HepG2 (cell line): Measurements from ENCODE around the gene RBM43. TPM values are rescaled to one million over a fixed set of nuclear protein-coding genes. Genes with fewer than 3 reads are reported as not detected.

Experiments used
- ATAC-seq: fragments of 200-7000 bp; cut with Tn5 transposase; 3 replicates; pipeline ENCODE4 v1.9.1; 2020; ENCODE audit warnings: mild to moderate bottlenecking, moderate library complexity
- BruUV-seq: library from RNA; stranded (reverse); fragments of 400-500 nt; replicated peaks from 2 replicates; lab custom pipeline; 2021; lab: Mats Ljungman, UMichigan
- CTCF ChIA-PET: fragments of 300-600 bp; formaldehyde crosslinking; extraction: SDS; loops from one replicate; lab custom pipeline; 2021; ENCODE audit warnings: low total read pairs, inconsistent platforms, low intra/inter-chr PET ratio; lab: Yijun Ruan, JAX
- POLR2A ChIA-PET: fragments of 350-600 bp; sonication (Branson Sonifier 250); formaldehyde crosslinking; loops from one replicate; lab custom pipeline; 2020; ENCODE audit warnings: antibody characterized with exemption, inconsistent platforms; lab: Yijun Ruan, JAX
- DNase-seq: peaks from one replicate; pipeline ENCODE4 v3.0.0-alpha.2; 2015; ENCODE audit warnings: low spot score
- FAIRE-seq: peaks from 3 replicates; lab custom pipeline; 2011; peaks lifted over from hg19 to GRCh38; lab: Jason Lieb, UNC
- H2AFZ ChIP-seq: one replicate; pipeline ENCODE4 v1.6.1; 2011; ENCODE audit warnings: low read length, inconsistent platforms
- H3K27ac ChIP-seq: fragments of 300-600 bp; 3 replicates; pipeline ENCODE4 v1.8.0; 2011; ENCODE audit warnings: mixed run types, mild to moderate bottlenecking, mixed read lengths, low read length, inconsistent platforms; ENCODE audit not compliant: insufficient read depth; ENCODE audit errors: extremely low read length
- H3K27me3 ChIP-seq, 2 experiments: fragments of 200-600 bp in 1 of 2; 2 replicates in 1 of 2; 3 replicates in 1 of 2; pipeline versions ENCODE4 v1.6.0 to v1.8.0; 2011; ENCODE audit warnings: low read length in 2 of 2, mild to moderate bottlenecking in 2 of 2, moderate library complexity in 2 of 2, inconsistent platforms in 1 of 2; ENCODE audit not compliant: insufficient read depth in 2 of 2, control insufficient read depth in 1 of 2
- H3K36me3 ChIP-seq, 2 experiments: fragments of 200-600 bp in 1 of 2; replicated peaks in 1 of 2; 2 replicates in 1 of 2; 3 replicates in 1 of 2; pipeline versions ENCODE4 v1.5.1 to v1.8.0; 2011; ENCODE audit warnings: low read length in 2 of 2, inconsistent platforms in 1 of 2; ENCODE audit not compliant: insufficient read depth in 2 of 2, control insufficient read depth in 1 of 2
- H3K4me1 ChIP-seq: 2 replicates; pipeline ENCODE4 v1.5.1; 2012; ENCODE audit warnings: low read length, inconsistent platforms; ENCODE audit not compliant: insufficient read depth
- H3K4me2 ChIP-seq: 2 replicates; pipeline ENCODE4 v1.6.0; 2011; ENCODE audit warnings: low read depth, low read length, inconsistent platforms
- H3K4me3 ChIP-seq, 3 experiments: fragments of 200-600 bp in 1 of 3; sonication (generic), shearing (Covaris generic) in 1 of 3; replicated peaks in 1 of 3; 2 replicates each; pipeline ENCODE4 v1.5.1; 2011 to 2016; ENCODE audit warnings: low read length in 3 of 3, inconsistent platforms in 2 of 3, low read depth in 2 of 3, mild to moderate bottlenecking in 2 of 3, control low read depth in 1 of 3, mixed read lengths in 1 of 3; ENCODE audit not compliant: insufficient read depth in 1 of 3
- H3K79me2 ChIP-seq: one replicate; pipeline ENCODE4 v1.6.1; 2011; ENCODE audit warnings: low read length, inconsistent platforms; ENCODE audit not compliant: insufficient read depth
- H3K9ac ChIP-seq: 2 replicates; pipeline ENCODE4 v1.6.0; 2011; ENCODE audit warnings: mild to moderate bottlenecking, low read depth, low read length, inconsistent platforms; ENCODE audit not compliant: insufficient read depth
- H3K9me3 ChIP-seq: 2 replicates; pipeline ENCODE4 v1.5.1; 2012; ENCODE audit warnings: mild to moderate bottlenecking, low read length
- H4K20me1 ChIP-seq: 2 replicates; pipeline ENCODE4 v1.6.0; 2011; ENCODE audit warnings: inconsistent platforms, mild to moderate bottlenecking, low read length, moderate library complexity; ENCODE audit not compliant: insufficient read depth
- GATAD1 ChIP-seq: IDR thresholded peaks from 2 replicates; pipeline ENCODE4 v1.6.1; 2016; ENCODE audit warnings: missing genetic modification reagents, missing compliant biosample characterization
- MTF2 ChIP-seq: sonication (generic); formaldehyde crosslinking; IDR thresholded peaks from 2 replicates; pipeline ENCODE4 v1.5.0; 2020; ENCODE audit warnings: missing genetic modification reagents, borderline replicate concordance
- RORA ChIP-seq: sonication (generic); formaldehyde crosslinking; IDR thresholded peaks from 2 replicates; pipeline ENCODE4 v1.5.0; 2020; ENCODE audit warnings: mild to moderate bottlenecking, missing genetic modification reagents, moderate library complexity
- SP5 ChIP-seq: IDR thresholded peaks from 2 replicates; pipeline ENCODE4 v1.6.1; 2016; ENCODE audit warnings: low read depth, borderline replicate concordance
- SRSF1 ChIP-seq: fragments of 200-400 bp; formaldehyde crosslinking; optimal IDR thresholded peaks from 2 replicates; pipeline ENCODE3; 2017; ENCODE audit warnings: mild to moderate bottlenecking, low read depth, low read length, moderate library complexity
- ZFYVE20 ChIP-seq: sonication (generic); formaldehyde crosslinking; IDR thresholded peaks from 2 replicates; pipeline ENCODE4 v1.8.0; 2023; ENCODE audit warnings: low read depth, mild to moderate bottlenecking, moderate library complexity, missing genetic modification reagents, borderline replicate concordance
- ZNF33A ChIP-seq: sonication (generic); formaldehyde crosslinking; IDR thresholded peaks from 2 replicates; pipeline ENCODE4 v1.5.1; 2020; ENCODE audit warnings: missing genetic modification reagents, mild to moderate bottlenecking, moderate library complexity, borderline replicate concordance
- ZNF616 ChIP-seq: sonication (generic); formaldehyde crosslinking; IDR thresholded peaks from 2 replicates; pipeline ENCODE4 v1.5.0; 2020; ENCODE audit warnings: low read depth, mild to moderate bottlenecking, missing genetic modification reagents
- ZNF788 ChIP-seq: sonication (generic); formaldehyde crosslinking; IDR thresholded peaks from 2 replicates; pipeline ENCODE4 v1.5.0; 2020; ENCODE audit warnings: mild to moderate bottlenecking, missing genetic modification reagents, borderline replicate concordance
- WGBS: methylation state at CpG from one replicate; pipeline ENCODE4 v1.1.6; 2017; ENCODE audit warnings: low lambda C conversion rate; 5-methylcytosine and 5-hydroxymethylcytosine counted together
- in situ Hi-C: cut with HindIII; loops from 2 replicates; pipeline ENCODE4 v1.10.0; 2017; ENCODE audit warnings: low pct_unique_long_range_greater_than_20kb; ENCODE audit not compliant: extremely low pct_ligation_motif_present
- intact Hi-C: fragments of 100-400 bp; cut with micrococcal nuclease; formaldehyde crosslinking; loops from one replicate; pipeline ENCODE4 v1.10.0; 2022; ENCODE audit not compliant: unreplicated experiment
- polyA plus RNA-seq, 8 experiments: library from polyadenylated mRNA; depleted of rRNA in 3 of 8; stranded (reverse) in 7 of 8; unstranded in 1 of 8; fragments of >200 nt; fragmentation: Illumina TruSeq in 4 of 8; extraction: Trizol in 4 of 8; gene quantifications; 2 replicates each; pipeline versions ENCODE4 v1.2.1 to v1.2.3, GENCODE V29; 2011 to 2016; ENCODE audit warnings: low read depth in 4 of 8, missing spikeins in 1 of 8, mixed read lengths in 1 of 8; ENCODE audit not compliant: insufficient read depth in 1 of 8
- total RNA-seq, 5 experiments: library from RNA; depleted of rRNA; stranded (reverse); fragments of >200 nt; fragmentation: Illumina TruSeq; extraction: Trizol; gene quantifications; 2 replicates each; pipeline ENCODE4 v1.2.3, GENCODE V29; 2016; ENCODE audit warnings: low read depth in 1 of 5
- TF ChIP-seq, protein P1 (sequence below): sonication (generic); formaldehyde crosslinking; IDR thresholded peaks from 2 replicates; pipeline ENCODE4 v1.8.1; 2023; ENCODE audit warnings: mild to moderate bottlenecking, missing genetic modification reagents
- TF ChIP-seq, protein P2 (sequence below): sonication (generic); formaldehyde crosslinking; IDR thresholded peaks from 2 replicates; pipeline ENCODE4 v1.5.0; 2020; ENCODE audit warnings: missing genetic modification reagents
- TF ChIP-seq, protein P3 (sequence below): sonication (generic); formaldehyde crosslinking; IDR thresholded peaks from 2 replicates; pipeline ENCODE4 v1.4.0; 2020; ENCODE audit warnings: mild to moderate bottlenecking, missing genetic modification reagents
- TF ChIP-seq, protein P4 (sequence below): IDR thresholded peaks from 2 replicates; pipeline ENCODE4 v1.6.1; 2016; ENCODE audit warnings: mild to moderate bottlenecking

The RBM43 gene
- total and polyA plus RNA-seq, 2 of the 13 experiments (the other 11 are each of a cell fraction or from before 2014, with no cell fraction given): 0.31 to 0.70 TPM

DNA sequence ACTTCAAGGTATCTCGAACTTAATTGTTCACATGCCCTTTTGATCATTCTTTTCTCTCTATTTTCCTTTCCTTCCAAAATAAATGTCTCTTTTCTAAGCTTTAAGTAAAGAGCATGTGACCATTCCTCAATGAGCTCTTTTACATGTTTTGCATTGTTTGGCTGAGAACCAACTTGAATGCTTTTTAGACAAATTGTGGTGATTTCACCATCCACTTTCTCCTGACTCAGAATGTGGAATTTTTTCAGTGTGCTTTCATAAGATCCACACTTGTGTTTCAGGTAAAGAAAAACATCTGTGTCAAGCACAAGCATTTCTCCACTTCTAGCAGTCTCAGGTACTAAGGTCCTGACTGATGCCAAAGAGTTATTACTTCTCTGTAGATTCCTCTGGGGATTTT lies 10.7 kb downstream of the RBM43 start:
- H3K27me3 ChIP-seq: no peaks in the 10 kb centered on the region
- no peak overlapping the region for H3K4me3 ChIP-seq
- no peaks in the 10 kb centered on the region for H3K36me3 ChIP-seq
- BruUV-seq: TSS peak; percentile 38
- DNase-seq: no peak
- H3K27ac ChIP-seq: no peak overlapping the region
- FAIRE-seq: peak; percentile 8
- H3K4me2 ChIP-seq: no peak overlapping the region
- intact Hi-C loops (no loop called here), in situ Hi-C loops (no loop called here)
- H3K4me1 ChIP-seq: no peaks in the 10 kb centered on the region
- TF ChIP-seq, protein P1, sequence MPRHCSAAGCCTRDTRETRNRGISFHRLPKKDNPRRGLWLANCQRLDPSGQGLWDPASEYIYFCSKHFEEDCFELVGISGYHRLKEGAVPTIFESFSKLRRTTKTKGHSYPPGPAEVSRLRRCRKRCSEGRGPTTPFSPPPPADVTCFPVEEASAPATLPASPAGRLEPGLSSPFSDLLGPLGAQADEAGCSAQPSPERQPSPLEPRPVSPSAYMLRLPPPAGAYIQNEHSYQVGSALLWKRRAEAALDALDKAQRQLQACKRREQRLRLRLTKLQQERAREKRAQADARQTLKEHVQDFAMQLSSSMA (CRISPR knock-in tag): no peak
- TF ChIP-seq, protein P2, sequence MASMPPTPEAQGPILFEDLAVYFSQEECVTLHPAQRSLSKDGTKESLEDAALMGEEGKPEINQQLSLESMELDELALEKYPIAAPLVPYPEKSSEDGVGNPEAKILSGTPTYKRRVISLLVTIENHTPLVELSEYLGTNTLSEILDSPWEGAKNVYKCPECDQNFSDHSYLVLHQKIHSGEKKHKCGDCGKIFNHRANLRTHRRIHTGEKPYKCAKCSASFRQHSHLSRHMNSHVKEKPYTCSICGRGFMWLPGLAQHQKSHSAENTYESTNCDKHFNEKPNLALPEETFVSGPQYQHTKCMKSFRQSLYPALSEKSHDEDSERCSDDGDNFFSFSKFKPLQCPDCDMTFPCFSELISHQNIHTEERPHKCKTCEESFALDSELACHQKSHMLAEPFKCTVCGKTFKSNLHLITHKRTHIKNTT (CRISPR knock-in tag): no peak
- TF ChIP-seq SRSF1 (no peak), ZNF33A (CRISPR knock-in tag) (no peak), RORA (CRISPR knock-in tag) (no peak), ZNF616 (CRISPR knock-in tag) (no peak), SP5 (CRISPR knock-in tag) (no peak), ZFYVE20 (CRISPR knock-in tag) (no peak), MTF2 (CRISPR knock-in tag) (no peak), GATAD1 (CRISPR knock-in tag) (no peak), ZNF788 (CRISPR knock-in tag) (no peak)
- TF ChIP-seq, protein P3, sequence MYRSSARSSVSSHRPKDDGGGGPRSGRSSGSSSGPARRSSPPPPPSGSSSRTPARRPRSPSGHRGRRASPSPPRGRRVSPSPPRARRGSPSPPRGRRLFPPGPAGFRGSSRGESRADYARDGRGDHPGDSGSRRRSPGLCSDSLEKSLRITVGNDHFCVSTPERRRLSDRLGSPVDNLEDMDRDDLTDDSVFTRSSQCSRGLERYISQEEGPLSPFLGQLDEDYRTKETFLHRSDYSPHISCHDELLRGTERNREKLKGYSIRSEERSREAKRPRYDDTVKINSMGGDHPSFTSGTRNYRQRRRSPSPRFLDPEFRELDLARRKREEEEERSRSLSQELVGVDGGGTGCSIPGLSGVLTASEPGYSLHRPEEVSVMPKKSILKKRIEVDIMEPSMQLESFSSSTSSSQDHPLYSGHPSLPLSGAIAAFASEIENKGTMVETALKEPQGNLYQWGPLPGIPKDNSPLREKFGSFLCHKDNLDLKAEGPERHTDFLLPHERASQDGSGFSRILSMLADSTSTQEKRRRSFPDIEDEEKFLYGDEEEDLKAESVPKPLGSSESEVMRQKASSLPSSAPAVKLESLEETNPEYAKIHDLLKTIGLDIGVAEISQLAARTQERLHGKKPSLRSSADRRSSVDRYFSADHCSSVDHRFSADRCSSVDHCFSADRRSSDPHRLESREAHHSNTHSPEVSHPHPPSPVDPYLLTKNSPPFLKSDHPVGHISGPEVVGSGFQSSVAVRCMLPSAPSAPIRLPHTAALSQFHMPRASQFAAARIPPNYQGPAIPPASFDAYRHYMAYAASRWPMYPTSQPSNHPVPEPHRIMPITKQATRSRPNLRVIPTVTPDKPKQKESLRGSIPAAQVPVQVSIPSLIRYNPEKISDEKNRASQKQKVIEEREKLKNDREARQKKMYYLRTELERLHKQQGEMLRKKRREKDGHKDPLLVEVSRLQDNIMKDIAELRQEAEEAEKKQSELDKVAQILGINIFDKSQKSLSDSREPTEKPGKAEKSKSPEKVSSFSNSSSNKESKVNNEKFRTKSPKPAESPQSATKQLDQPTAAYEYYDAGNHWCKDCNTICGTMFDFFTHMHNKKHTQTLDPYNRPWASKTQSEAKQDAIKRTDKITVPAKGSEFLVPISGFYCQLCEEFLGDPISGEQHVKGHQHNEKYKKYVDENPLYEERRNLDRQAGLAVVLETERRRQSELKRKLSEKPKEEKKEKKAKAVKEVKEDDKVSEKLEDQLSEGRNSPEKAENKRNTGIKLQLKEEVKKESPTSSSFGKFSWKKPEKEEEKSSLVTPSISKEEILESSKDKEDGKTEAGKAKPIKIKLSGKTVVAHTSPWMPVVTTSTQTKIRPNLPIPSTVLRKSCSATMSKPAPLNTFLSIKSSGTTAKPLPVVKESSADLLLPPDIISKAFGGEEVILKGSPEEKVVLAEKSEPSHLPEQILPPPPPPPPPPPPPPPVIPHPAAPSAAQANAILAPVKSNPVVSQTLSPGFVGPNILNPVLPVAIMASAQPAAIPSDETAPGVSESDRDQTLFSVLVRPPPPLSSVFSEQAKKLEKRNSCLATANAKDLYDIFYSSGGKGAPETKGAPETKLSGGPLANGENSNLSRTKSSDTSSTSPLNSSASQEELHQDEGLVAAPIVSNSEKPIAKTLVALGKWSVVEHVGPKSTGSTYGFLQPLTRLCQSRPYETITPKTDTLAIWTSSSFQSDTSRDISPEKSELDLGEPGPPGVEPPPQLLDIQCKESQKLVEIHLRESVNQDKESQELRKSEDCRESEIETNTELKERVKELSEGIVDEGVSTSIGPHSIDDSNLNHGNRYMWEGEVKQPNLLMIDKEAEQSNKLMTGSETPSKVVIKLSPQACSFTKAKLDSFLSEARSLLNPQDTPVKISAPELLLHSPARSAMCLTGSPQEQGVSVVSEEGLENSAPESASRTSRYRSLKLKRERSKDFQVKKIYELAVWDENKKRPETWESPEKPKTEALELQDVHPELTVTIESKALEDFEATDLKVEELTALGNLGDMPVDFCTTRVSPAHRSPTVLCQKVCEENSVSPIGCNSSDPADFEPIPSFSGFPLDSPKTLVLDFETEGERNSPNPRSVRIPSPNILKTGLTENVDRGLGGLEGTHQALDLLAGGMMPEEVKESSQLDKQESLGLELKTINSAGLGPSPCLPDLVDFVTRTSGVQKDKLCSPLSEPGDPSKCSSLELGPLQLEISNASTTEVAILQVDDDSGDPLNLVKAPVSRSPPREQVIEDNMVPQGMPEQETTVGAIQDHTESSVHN (CRISPR knock-in tag): no peak
- TF ChIP-seq, protein P4, sequence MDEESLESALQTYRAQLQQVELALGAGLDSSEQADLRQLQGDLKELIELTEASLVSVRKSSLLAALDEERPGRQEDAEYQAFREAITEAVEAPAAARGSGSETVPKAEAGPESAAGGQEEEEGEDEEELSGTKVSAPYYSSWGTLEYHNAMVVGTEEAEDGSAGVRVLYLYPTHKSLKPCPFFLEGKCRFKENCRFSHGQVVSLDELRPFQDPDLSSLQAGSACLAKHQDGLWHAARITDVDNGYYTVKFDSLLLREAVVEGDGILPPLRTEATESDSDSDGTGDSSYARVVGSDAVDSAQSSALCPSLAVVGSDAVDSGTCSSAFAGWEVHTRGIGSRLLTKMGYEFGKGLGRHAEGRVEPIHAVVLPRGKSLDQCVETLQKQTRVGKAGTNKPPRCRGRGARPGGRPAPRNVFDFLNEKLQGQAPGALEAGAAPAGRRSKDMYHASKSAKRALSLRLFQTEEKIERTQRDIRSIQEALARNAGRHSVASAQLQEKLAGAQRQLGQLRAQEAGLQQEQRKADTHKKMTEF: no peak
- POLR2A ChIA-PET: no interaction called here
- peaks cover 20% of the 10 kb centered on the region for H3K9me3 ChIP-seq
- H3K9ac ChIP-seq: no peak overlapping the region
- CTCF ChIA-PET: no interaction called here
- whole genome bisulfite sequencing: 8% methylated on average over 1 of the region's 1 CpG
- H2AFZ ChIP-seq: no peak overlapping the region
- ATAC-seq: no peak
- H3K79me2 ChIP-seq: no peaks in the 10 kb centered on the region
- H4K20me1 ChIP-seq: no peaks in the 10 kb centered on the region
